GM21825 (cell line): ENCODE measurements around the gene RPL36A.

Experiments
- ATAC-seq: cut with Tn5 transposase; IDR thresholded peaks from one replicate; pipeline ENCODE4 v1.9.1; 2021; ENCODE audit warnings: mild to moderate bottlenecking, moderate library complexity; ENCODE audit not compliant: unreplicated experiment

The RPL36A gene

DNA sequence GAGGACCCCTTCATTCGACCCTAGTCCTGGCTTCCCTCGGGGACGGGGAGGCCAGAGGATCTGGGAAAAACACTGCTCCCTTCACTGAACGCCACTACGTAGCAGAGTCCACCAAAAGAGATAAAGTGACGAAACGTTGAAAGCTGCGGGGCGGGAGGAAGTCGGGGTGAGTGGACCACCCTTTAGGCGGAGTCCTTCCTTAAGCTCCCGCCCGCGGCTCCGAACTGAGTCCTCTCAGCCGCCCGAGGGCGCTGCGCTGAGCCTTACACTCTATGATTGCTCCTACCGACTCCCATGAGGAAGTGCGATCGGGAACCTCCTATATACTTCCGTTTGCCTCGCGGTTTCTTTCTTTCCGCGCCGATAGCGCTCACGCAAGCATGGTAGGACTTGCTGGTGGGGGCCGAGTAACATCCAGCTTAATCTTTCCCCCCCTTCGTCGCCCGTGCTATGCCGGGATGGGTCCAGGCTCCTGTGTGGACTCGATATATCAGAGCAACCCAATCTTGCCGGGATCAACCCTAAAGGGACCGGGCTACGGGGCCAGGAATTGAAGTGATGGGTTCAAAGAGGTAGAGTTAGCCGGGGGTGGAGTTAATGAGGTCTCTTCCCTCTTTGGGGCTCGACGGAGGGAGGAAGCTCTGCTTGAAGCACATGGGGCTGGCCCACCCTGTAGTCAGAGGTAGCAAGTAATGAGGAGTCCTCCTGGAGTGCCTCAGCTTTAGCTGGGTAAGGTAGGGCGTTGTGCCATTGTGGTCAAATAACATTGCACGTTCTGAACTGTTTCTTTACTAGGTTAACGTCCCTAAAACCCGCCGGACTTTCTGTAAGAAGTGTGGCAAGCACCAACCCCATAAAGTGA is at the start of gene RPL36A:
TSS of gene RPL36A (plus strand) at position 348 of the 862 bp plus-strand sequence. CDS start at position 381, 33 bp downstream.
- ATAC-seq: peak; percentile 82

DNA sequence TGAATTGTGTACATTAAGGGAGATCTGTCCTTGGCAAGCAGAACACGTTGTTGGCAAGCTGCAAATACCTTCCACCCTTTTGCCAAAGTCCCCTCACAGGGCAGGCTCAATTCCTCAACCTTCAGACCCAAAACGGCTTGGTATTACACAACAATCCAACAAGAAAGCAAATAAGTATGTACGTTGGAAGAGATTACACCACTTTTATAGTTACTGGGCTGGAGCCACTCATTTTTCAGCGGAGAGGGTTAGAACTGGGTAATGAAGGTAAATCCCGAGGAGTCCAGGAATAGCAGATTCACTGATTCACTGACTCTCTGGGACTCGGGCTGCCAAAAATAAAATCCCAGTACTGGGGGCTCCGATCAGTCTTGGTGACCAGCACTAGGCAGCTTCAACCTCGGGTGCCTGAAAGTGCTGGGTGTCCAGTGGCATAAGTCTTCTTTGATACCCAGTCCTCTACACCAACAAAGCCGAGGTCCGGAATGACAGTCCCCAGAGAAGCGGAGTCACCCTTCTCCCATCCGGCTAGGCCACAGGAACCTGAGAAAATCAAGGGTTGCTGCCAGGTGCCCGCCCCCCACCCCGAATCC is 42.9 kb upstream of the RPL36A start:
- peak; percentile 16 for ATAC-seq

- ATAC-seq: peak; percentile 97
Observed at GRCh38 chrX:101348452-101349192, 42.2 kb upstream of the RPL36A start, which contains the start of gene TIMM8A. TSS of gene TIMM8A (minus strand) at chrX:101348742. CDS start at chrX:101348664, 78 bp downstream.

DNA sequence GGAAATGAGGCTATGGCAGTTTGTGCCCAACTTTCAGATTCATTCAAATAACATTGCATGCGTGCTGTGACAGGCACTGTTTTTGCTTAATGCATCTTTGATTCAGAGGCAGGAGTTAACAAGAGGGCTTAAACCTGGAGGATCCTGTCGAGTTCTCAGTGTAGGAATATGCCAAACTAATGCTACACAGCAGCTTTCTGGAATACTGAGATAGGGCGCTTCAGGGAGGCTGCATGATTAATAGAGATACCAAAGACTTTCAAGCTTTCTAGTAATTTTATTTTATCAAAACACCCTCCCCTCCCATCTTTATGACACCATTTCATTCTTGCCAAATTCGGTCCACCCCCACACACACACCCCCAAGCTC is 41.6 kb upstream of the RPL36A start:
- ATAC-seq: no peak

DNA sequence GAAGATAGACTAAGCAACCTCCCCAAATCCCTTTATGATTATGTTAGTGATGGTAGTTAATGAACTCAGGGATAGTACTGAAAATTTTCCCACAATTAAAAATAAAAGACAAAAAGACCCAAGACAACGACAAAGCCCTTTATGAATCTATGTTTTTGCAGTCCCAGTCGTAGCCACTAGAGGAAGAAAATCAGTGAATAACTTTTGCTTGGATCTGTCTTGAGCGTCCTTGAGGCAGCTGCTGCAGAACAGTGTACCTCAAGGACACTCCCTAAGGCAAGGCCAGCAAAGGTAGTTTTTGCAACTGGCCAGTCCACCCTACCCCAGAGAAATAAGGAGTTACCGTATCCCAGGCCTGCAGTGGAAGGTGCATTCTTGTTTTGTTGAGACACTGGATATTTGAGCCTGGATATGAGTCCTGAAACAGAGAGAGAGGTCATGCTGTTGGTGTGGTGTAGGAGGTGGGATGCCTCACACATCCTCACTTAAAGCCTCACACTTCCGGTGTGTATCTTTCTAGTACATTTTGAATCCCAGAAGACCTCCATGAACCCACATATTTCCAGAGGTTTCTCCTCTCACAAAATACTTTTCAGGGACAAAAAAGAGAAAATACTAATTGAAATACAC is 33.5 kb upstream of the RPL36A start:
- ATAC-seq: no peak

- no peak for ATAC-seq
Observed at GRCh38 chrX:101359966-101360365, 30.8 kb upstream of the RPL36A start.

- ATAC-seq: no peak
Observed at GRCh38 chrX:101360390-101360789, 30.4 kb upstream of the RPL36A start.

DNA sequence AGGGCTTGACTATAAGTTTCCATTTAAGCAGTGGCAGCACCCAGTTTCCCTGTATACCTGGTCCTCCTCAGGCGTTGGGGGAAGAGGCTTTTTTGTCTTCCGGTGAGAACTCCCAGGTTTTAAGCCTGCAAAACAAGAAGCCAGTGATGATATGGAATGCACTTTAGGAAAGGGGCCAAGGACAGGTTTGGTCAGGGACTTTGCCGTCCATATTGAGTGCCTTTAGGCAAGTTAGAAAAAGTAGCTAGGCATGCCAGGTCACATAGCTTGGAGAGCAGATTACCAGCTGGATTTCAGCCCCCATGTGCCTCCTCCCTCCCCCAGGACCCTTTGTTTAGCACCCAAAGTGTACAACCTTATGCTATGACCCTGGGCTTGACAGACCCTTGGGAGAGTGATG is 28.7 kb upstream of the RPL36A start:
- ATAC-seq: no peak

DNA sequence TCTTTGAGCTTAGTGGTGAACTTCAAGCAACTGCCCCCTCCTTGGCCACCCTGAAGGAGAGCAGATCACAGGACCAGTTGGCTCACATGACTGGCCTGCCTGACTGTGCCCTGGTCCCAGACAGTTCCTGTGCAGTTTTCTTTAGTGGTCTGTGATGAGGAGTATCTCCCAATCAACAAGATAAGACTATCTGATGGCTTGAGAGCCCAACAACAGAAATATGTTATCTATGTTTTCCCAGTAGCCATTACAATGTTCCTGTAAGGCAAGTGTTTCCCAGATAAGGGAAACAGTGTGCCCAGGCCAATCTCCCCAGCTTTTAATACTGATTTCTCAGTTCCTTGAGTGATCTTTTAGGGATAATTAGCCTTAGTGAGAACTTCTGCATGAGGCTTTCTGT is 28.1 kb upstream of the RPL36A start:
- no peak for ATAC-seq

DNA sequence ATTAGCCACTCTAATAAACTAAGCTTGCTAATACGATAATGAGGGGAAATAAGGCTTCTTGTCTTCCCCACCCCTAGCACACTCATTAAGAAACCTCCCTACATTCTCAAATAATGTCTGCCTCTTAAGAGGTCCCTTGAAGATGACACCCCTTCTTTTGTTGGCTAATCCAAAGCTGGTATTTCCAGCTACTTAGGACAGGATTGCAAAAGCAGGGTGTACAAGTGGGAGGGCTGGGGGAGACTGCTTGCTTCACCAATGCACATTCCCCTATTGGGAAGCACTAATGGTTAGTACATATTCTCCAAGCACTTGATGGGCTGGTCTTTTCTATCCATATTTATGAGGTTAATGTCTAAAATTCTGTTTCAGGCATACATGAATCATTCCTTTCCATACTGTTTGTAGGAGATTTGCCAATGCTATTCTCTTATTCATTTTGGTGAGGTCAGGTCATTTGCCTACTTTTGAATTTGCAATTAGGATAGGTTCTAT is 25.5 kb upstream of the RPL36A start:
- ATAC-seq: no peak

DNA sequence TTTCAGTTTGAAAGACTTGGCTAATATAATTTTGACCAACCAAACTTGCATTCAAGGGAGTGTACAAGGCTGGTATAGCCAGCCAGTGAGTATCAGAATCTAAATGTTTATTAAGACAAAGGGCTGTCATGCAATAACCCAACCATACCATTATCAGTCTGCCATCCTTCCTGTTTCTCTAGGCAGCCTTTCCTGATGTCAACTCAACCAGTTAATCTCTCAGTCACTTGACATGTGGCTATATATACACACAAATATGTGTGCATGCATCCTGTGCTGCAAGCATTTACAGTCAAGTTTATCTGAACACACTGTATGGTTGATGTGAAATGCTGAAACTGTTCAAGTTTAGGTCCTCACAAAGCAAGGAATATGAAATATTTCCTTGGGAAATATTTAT is 22.0 kb upstream of the RPL36A start:
- no peak for ATAC-seq

DNA sequence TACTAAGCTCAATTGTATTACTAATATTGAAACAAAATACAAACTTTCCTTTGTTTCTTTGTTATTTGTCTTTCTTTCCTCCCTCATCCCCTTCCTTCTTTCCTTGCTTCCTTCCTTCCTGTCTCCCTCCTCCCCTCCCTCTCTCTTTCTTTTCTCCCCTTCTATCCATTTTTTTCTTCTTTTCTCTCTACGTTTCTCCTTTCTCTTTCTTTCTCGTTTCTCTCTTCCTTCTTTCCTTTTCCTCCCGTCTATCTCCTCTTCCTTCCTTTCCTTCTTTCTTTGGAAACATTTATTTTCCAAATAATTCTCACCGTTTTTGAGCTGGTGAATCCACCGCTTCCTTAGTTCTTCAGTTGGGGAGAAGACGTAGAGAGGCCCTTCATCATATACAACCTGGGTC is 21.1 kb upstream of the RPL36A start:
- ATAC-seq: no peak

DNA sequence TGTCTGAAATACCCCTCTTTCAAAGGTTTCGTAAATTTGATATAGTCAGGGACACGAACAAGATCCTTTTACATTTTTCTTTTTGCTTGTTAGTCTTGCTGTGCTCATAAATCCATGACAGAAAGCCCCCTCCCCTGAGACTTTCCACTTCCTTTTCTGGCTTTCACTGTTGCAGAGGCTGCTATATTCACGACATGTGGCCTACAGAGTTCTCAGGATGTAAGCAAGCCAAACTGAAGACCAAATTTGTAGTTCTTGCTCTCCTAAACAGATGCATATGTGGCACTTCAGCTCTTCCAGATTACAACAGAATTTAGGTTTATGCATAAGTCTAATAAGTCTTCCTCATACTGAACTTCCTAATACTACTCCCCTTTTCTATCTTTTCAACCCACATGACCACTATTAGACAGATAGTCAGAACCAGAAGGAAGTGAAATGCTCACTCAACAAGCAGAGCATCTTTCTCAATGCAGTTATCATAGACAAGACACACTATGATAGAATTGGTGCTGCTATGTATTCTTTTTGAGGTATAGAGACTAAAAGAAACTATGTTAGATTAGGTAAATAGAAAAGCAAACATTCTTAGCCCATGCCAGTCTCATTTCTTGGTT is 19.8 kb upstream of the RPL36A start:
- peak; percentile 74 for ATAC-seq

DNA sequence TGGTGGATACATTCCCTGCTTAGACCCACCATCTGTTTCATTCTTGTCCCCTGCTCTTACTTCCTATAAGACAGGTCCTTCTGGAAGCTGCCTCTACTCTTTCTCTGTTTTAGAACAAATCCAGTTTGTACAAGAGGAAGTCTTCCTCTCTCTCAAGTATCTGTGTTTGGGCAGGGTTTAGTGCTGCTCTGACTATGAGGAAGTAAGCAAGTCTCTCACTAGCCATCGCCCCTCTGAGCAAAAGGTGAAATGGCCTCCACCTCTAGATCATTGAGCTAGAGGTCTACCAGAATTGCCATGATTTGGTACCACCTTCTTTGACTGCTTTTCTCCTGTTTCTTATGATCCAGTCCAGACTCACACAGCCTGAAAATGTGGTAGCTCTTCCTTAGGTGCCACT is 13.3 kb upstream of the RPL36A start:
- ATAC-seq: no peak

DNA sequence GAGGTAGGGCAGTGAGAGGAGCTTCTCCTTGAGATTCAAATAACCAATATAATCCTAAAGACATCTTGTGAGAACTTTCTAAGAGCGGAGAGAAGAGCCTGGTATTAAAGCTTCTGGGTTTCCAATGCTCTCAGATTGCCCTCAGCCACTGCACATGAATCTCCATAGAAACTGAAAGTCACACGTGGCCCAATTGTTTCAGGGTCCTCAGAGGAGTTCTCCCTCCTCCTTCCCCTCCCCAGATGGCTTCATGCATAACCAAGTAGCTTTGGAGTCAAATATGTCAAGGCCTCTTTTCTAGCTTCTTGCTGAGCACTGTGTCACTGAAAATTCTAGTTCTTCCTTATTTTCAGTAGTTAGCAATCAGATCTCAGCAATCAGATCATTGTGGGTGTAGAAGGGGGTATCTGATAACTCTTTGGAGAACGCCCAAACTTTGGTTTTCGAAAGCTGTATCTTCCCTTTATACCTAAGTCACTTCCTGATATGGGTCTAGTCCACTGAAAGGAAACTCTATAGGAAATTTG is 7.1 kb upstream of the RPL36A start:
- ATAC-seq: peak; percentile 75

- no peak for ATAC-seq
Observed at GRCh38 chrX:101385026-101385684, 5.7 kb upstream of the RPL36A start.

GRCh38 chrX:101385795-101386541 is 4.8 kb upstream of the RPL36A start, which contains the start of gene BTK:
TSS of gene BTK (minus strand) at chrX:101386191. CDS start at chrX:101375284, 10,907 bp downstream.
- peak; percentile 58 for ATAC-seq

- no peak for ATAC-seq
Observed at GRCh38 chrX:101386542-101386885, 4.3 kb upstream of the RPL36A start.

DNA sequence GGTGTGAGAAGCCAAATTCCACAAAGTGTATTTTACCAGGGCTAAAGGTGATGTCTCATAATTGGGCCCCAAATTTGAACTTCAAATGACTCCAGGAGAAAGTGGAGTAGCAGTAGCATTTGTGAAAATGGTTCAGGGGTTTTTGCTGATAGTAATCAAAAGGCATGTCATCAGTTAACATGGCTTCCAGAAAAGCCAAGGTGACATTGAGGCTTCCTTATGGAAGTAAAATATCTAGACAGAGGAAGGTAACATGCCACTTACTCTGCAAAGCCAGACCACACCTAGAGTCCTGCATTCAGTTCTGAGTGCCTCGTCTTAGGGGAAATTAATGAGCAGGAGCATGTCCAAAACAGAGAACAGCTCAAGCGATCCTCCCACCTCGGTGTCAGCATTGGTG is 2.2 kb upstream of the RPL36A start:
- ATAC-seq: no peak
